Thyroid gland (tissue), 4 donors: ENCODE measurements around the gene EIF4B. TPM values are rescaled to one million over a fixed set of nuclear protein-coding genes. Genes with fewer than 3 reads are reported as not detected.

ENCODE experiments used
- DNase-seq, 2 donors: peaks; one replicate each; pipeline ENCODE4 v3.0.0-alpha.2; 2019
- H3K27ac ChIP-seq, 3 donors: fragments of 200-600 bp; sonication (generic); 1 replicate in 2 of 3; 2 replicates in 1 of 3; pipeline ENCODE4 v1.5.1; 2016 to 2019; ENCODE audit warnings: mild to moderate bottlenecking in 1 of 3, moderate library complexity in 1 of 3
- H3K27me3 ChIP-seq: fragments of 200-600 bp; sonication (generic); one replicate; pipeline ENCODE4 v1.5.1; 2019
- H3K36me3 ChIP-seq, 2 donors: fragments of 200-600 bp; sonication (generic); one replicate each; pipeline ENCODE4 v1.5.1; 2016 to 2019
- H3K4me1 ChIP-seq, 2 donors: fragments of 200-600 bp; sonication (generic); one replicate each; pipeline ENCODE4 v1.5.1; 2017 to 2019
- H3K4me3 ChIP-seq, 3 donors: fragments of 200-600 bp; sonication (generic); replicated peaks in 1 of 3; 1 replicate in 2 of 3; 2 replicates in 1 of 3; pipeline ENCODE4 v1.5.1; 2016; ENCODE audit warnings: mild to moderate bottlenecking in 1 of 3
- H3K9me3 ChIP-seq: fragments of 200-600 bp; sonication (generic); one replicate; pipeline ENCODE4 v1.5.1; 2017
- POLR2A ChIP-seq, 2 donors: fragments of 450-650 bp; IDR thresholded peaks; one replicate each; pipeline ENCODE4 v1.6.1; 2017; ENCODE audit warnings: antibody characterized with exemption in 2 of 2, mild to moderate bottlenecking in 2 of 2, moderate library complexity in 1 of 2
- WGBS, 2 donors: methylation state at CpG; one replicate each; pipeline ENCODE4 v1.1.5; 2017; 5-methylcytosine and 5-hydroxymethylcytosine counted together
- intact Hi-C: fragments of 100-400 bp; cut with DNase I; formaldehyde crosslinking; loops from one replicate; pipeline ENCODE4 v1.15.1; 2023
- total RNA-seq, 4 donors: library from RNA; depleted of rRNA; stranded (reverse); fragments of >200 nt; gene quantifications; one replicate each; pipeline ENCODE4 v1.2.3, GENCODE V29; 2016
- TF ChIP-seq, protein P1 (sequence below), 6 experiments: fragments of 200-600 bp in 3 of 6; fragments of 450-650 bp in 3 of 6; sonication (generic) in 3 of 6; IDR thresholded peaks; one replicate each; pipeline ENCODE4 v1.5.1; 2016 to 2019; ENCODE audit warnings: antibody characterized with exemption in 6 of 6, mild to moderate bottlenecking in 2 of 6, inconsistent platforms in 1 of 6, moderate library complexity in 1 of 6

EIF4B gene
- total RNA-seq, 4 donors from 2014 or later, result 428 to 704 (median 567) TPM

DNA sequence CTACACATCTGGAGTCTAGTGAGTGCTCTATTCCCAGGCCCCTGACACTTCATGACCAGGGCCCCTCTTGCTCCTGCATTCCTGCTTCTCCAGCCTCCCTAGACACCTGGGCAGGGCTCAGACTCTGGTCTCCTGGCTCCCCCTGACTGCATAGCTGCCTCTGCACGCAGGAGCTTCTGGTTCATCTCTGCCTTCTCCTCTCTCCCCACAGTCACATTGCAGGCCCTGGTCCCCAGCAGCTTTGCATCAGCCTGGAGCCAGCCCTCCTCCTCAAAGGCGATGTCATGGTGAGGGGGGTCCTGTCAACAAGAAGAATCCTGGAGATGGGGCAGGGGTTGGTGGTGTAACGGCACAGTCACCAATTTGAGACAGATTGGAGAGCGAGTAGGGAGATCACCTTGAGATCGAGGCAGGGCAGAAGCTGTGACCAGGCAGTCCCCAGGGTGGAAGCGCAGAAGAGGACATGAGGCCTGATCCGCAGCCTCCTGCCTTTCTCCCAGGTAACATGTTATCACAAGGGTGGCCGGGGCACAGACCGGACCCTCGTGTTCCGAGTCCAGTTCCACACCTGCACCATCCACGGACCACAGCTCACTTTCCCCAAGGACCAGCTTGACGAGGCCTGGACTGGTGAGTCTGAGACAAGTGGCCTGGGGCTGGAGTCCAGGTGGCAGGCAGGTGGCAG lies 51.7 kb downstream of the EIF4B start:
- Histone ChIP-seq H3K9me3 (no peaks in the 10 kb centered on the region), H3K36me3 (peaks cover 25 to 34% of the 10 kb centered on the region in 2 donors), H3K4me1 (peaks cover 38 to 58% of the 10 kb centered on the region in 2 donors), H3K27ac (peak overlapping the region in 1 of 3 donors; percentile 36), H3K4me3 (no peak overlapping the region), H3K27me3 (no peaks in the 10 kb centered on the region)
- peak in 1 of 2 donors; percentile 0 for DNase-seq
- WGBS, 2 donors, result 87 to 88% methylated on average over 11 to 13 of the region's 13 CpGs
- TF ChIP-seq POLR2A (IDR thresholded peaks at IDR 0.05), result no peak
- TF ChIP-seq, protein P1, sequence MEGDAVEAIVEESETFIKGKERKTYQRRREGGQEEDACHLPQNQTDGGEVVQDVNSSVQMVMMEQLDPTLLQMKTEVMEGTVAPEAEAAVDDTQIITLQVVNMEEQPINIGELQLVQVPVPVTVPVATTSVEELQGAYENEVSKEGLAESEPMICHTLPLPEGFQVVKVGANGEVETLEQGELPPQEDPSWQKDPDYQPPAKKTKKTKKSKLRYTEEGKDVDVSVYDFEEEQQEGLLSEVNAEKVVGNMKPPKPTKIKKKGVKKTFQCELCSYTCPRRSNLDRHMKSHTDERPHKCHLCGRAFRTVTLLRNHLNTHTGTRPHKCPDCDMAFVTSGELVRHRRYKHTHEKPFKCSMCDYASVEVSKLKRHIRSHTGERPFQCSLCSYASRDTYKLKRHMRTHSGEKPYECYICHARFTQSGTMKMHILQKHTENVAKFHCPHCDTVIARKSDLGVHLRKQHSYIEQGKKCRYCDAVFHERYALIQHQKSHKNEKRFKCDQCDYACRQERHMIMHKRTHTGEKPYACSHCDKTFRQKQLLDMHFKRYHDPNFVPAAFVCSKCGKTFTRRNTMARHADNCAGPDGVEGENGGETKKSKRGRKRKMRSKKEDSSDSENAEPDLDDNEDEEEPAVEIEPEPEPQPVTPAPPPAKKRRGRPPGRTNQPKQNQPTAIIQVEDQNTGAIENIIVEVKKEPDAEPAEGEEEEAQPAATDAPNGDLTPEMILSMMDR (IDR thresholded peaks at IDR 0.05), result no peak
- intact Hi-C loops, result no loop called here

DNA sequence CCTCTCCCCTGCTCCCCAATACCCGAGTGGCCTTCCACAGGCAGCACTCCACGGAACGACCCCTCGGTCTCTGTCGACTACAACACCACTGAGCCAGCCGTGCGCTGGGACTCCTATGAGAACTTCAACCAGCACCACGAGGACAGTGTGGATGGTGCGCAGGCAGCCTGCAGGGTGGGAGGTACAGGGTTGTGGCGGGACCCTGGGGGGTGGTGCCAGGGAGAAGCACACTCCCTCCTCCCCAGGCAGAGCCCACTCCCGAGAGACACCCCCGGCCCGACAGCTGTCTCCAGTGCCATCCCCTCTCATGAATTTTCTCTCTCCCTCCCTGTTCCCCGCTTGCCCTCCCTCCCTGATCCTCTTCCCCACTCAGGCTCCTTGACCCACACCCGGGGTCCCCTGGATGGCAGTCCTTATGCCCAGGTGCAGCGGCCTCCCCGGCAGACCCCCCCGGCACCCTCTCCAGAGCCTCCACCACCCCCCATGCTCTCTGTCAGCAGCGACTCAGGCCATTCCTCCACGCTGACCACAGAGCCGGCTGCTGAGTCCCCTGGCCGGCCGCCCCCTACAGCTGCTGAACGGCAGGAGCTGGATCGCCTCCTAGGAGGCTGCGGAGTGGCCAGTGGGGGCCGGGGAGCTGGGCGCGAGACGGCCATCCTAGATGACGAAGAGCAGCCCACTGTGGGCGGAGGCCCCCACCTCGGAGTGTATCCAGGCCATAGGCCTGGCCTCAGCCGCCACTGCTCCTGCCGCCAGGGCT lies 52.6 kb downstream of the EIF4B start:
- H3K4me3 ChIP-seq, result no peak overlapping the region
- no peaks in the 10 kb centered on the region for H3K9me3 ChIP-seq
- 81 to 91% methylated on average over 18 to 30 of the region's 35 CpGs for WGBS, 2 donors
- DNase-seq, result no peak
- H3K27ac ChIP-seq, result peak overlapping the region in 1 of 3 donors; percentile 6
- TF ChIP-seq POLR2A (IDR thresholded peaks at IDR 0.05), result no peak
- TF ChIP-seq, protein P1 (IDR thresholded peaks at IDR 0.05), result no peak
- peaks cover 29 to 43% of the 10 kb centered on the region in 2 donors for H3K36me3 ChIP-seq
- H3K27me3 ChIP-seq, result no peaks in the 10 kb centered on the region
- H3K4me1 ChIP-seq, result peaks cover 29 to 57% of the 10 kb centered on the region in 2 donors
- intact Hi-C loops, result no loop called here

DNA sequence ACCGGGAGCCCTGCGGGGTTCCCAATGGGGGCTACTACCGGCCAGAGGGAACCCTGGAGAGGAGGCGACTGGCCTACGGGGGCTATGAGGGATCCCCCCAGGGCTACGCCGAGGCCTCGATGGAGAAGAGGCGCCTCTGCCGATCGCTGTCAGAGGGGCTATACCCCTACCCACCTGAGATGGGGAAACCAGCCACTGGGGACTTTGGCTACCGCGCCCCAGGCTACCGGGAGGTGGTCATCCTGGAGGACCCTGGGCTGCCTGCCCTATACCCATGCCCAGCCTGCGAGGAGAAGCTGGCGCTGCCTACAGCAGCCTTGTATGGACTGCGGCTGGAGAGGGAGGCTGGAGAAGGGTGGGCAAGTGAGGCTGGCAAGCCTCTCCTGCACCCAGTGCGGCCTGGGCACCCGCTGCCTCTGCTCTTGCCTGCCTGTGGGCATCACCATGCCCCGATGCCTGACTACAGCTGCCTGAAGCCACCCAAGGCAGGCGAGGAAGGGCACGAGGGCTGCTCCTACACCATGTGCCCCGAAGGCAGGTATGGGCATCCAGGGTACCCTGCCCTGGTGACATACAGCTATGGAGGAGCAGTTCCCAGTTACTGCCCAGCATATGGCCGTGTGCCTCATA lies 53.3 kb downstream of the EIF4B start:
- intact Hi-C loops, result loop anchor here (10.0 kb wide), 1 partner anchor 135 kb away; no protein-coding TSS in a partner anchor
- WGBS, 2 donors, result 88 to 92% methylated on average over 10 to 18 of the region's 24 CpGs
- Histone ChIP-seq H3K4me3 (no peak overlapping the region), H3K27me3 (no peaks in the 10 kb centered on the region), H3K9me3 (no peaks in the 10 kb centered on the region), H3K4me1 (peaks cover 28 to 57% of the 10 kb centered on the region in 2 donors), H3K36me3 (peaks cover 29 to 44% of the 10 kb centered on the region in 2 donors), H3K27ac (peak overlapping the region in 1 of 3 donors; percentile 6)
- no peak for DNase-seq
- no peak for TF ChIP-seq POLR2A (IDR thresholded peaks at IDR 0.05)
- TF ChIP-seq, protein P1 (IDR thresholded peaks at IDR 0.05), result no peak

DNA sequence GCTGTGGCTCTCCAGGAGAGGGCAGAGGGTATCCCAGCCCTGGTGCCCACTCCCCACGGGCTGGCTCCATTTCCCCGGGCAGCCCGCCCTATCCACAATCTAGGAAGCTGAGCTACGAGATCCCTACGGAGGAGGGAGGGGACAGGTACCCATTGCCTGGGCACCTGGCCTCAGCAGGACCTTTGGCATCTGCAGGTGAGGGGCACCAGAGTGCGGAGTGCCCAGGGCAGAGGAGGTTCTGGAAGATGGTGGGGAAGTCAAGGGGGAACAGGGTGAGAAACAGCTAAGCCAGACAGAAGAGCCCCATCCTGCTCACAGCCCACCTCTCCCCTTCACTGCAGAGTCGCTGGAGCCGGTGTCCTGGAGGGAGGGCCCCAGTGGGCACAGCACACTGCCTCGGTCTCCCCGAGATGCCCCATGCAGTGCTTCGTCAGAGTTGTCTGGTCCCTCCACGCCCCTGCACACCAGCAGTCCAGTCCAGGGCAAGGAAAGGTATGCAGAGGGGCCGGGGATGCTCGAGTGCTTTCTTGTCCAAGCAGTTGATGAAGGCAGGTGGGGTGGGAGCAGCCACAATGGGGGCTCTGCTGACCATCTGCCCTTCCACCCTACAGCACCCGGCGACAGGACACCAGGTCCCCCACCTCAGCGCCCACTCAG lies 53.9 kb downstream of the EIF4B start:
- no peak for DNase-seq
- Histone ChIP-seq H3K9me3 (no peaks in the 10 kb centered on the region), H3K27me3 (no peaks in the 10 kb centered on the region), H3K4me1 (peaks cover 21 to 59% of the 10 kb centered on the region in 2 donors), H3K36me3 (peaks cover 29 to 44% of the 10 kb centered on the region in 2 donors), H3K4me3 (no peak overlapping the region), H3K27ac (peak overlapping the region in 2 of 3 donors; percentile 71 to 75)
- no peak for TF ChIP-seq POLR2A (IDR thresholded peaks at IDR 0.05)
- TF ChIP-seq, protein P1 (IDR thresholded peaks at IDR 0.05), result no peak
- WGBS, 2 donors, result 84 to 86% methylated on average over 7 to 12 of the region's 17 CpGs
- intact Hi-C loops, result loop anchor here (10.0 kb wide), 1 partner anchor 135 kb away; no protein-coding TSS in a partner anchor
